B cell (primary cell): ENCODE measurements around the gene BTD. TPM values are rescaled to one million over a fixed set of nuclear protein-coding genes. Genes with fewer than 3 reads are reported as not detected.

Experiments used
- ATAC-seq: fragments of 200-7000 bp; cut with Tn5 transposase; one replicate; pipeline ENCODE4 v1.10.0; 2021; ENCODE audit warnings: low read depth, mild to moderate bottlenecking, moderate number of reproducible peaks, moderate library complexity
- CTCF ChIA-PET: fragments of 350-600 bp; sonication (Branson Sonifier 250); formaldehyde crosslinking; loops from one replicate; lab custom pipeline; 2021; ENCODE audit warnings: antibody characterized with exemption, inconsistent platforms; lab: Charles Lee
- POLR2A ChIA-PET: fragments of 350-600 bp; sonication (Branson Sonifier 250); formaldehyde crosslinking; loops from one replicate; lab custom pipeline; 2021; ENCODE audit warnings: antibody characterized with exemption; lab: Charles Lee
- DNase-seq: peaks from one replicate; pipeline ENCODE4 v3.0.0; 2013
- H2AFZ ChIP-seq: 2 replicates; pipeline ENCODE4 v1.6.1; 2012; ENCODE audit warnings: mild to moderate bottlenecking, low read depth, low read length; ENCODE audit not compliant: insufficient read depth, poor library complexity, severe bottlenecking
- H3K27ac ChIP-seq, 2 donors: 1 replicate in 1 of 2; 2 replicates in 1 of 2; pipeline ENCODE4 v1.5.1; 2012 to 2013; ENCODE audit warnings: low read length in 2 of 2, mild to moderate bottlenecking in 2 of 2, moderate library complexity in 1 of 2
- H3K27me3 ChIP-seq, 4 experiments: fragments of 200-600 bp in 1 of 4; sonication (generic) in 1 of 4; replicated peaks in 1 of 4; 1 replicate in 2 of 4; 2 replicates in 2 of 4; pipeline versions ENCODE4 v1.6.1 to v1.7.0; 2013 to 2016; ENCODE audit warnings: low read length in 3 of 4, mild to moderate bottlenecking in 2 of 4, mixed read lengths in 1 of 4, moderate library complexity in 1 of 4; ENCODE audit not compliant: insufficient read depth in 4 of 4, control insufficient read depth in 3 of 4; ENCODE audit errors: control extremely low read depth in 1 of 4
- H3K36me3 ChIP-seq, 2 experiments: replicated peaks in 1 of 2; 1 replicate in 1 of 2; 2 replicates in 1 of 2; pipeline versions ENCODE4 v1.6.1 to v1.7.1; 2013; ENCODE audit warnings: low read length in 1 of 2; ENCODE audit not compliant: insufficient read depth in 2 of 2, control insufficient read depth in 1 of 2; ENCODE audit errors: control extremely low read depth in 1 of 2, extremely low read depth in 1 of 2
- H3K4me1 ChIP-seq, 2 donors: fragments of 200-600 bp in 1 of 2; sonication (generic) in 1 of 2; 1 replicate in 1 of 2; 2 replicates in 1 of 2; pipeline versions ENCODE4 v1.5.1 to v1.6.1; 2013 to 2017; ENCODE audit warnings: low read length in 2 of 2; ENCODE audit not compliant: control insufficient read depth in 2 of 2, insufficient read depth in 2 of 2
- H3K4me2 ChIP-seq: replicated peaks from 2 replicates; pipeline ENCODE3; 2012; ENCODE audit warnings: mild to moderate bottlenecking, low read depth, low read length; ENCODE audit not compliant: poor library complexity, severe bottlenecking
- H3K4me3 ChIP-seq, 5 experiments: fragments of 200-600 bp in 1 of 5; sonication (generic) in 1 of 5; 1 replicate in 3 of 5; 2 replicates in 2 of 5; pipeline versions ENCODE4 v1.5.1 to v1.7.0; 2011 to 2016; ENCODE audit warnings: low read length in 4 of 5, mild to moderate bottlenecking in 4 of 5, low read depth in 2 of 5, control low read depth in 1 of 5, moderate library complexity in 1 of 5; ENCODE audit not compliant: insufficient read depth in 1 of 5; ENCODE audit errors: control extremely low read depth in 1 of 5, extremely low read depth in 1 of 5
- H3K79me2 ChIP-seq: fragments of 200-600 bp; sonication (generic); one replicate; pipeline ENCODE4 v1.6.0; 2016; ENCODE audit warnings: low read length; ENCODE audit not compliant: control insufficient read depth, insufficient read depth
- H3K9ac ChIP-seq: fragments of 200-600 bp; sonication (generic); 2 replicates; pipeline ENCODE4 v1.6.1; 2017; ENCODE audit warnings: mild to moderate bottlenecking, low read length, moderate library complexity
- H3K9me3 ChIP-seq, 3 donors: one replicate each; pipeline versions ENCODE4 v1.6.1 to v1.7.1; 2013; ENCODE audit warnings: low read length in 2 of 3; ENCODE audit not compliant: control insufficient read depth in 2 of 3, insufficient read depth in 1 of 3; ENCODE audit errors: control extremely low read depth in 1 of 3
- H4K20me1 ChIP-seq: 2 replicates; pipeline ENCODE4 v1.6.0; 2012; ENCODE audit warnings: mild to moderate bottlenecking, low read length; ENCODE audit not compliant: insufficient read depth, control insufficient read depth, poor library complexity, severe bottlenecking
- H3K27ac Mint-ChIP-seq: one replicate; pipeline ENCODE4 v1.8.0; 2021; ENCODE audit warnings: mixed read lengths
- H3K27me3 Mint-ChIP-seq: one replicate; pipeline ENCODE4 v1.8.0; 2021; ENCODE audit warnings: mixed read lengths
- H3K4me1 Mint-ChIP-seq: one replicate; pipeline ENCODE4 v1.8.0; 2021; ENCODE audit warnings: mixed read lengths
- H3K4me3 Mint-ChIP-seq: one replicate; pipeline ENCODE4 v1.8.0; 2021; ENCODE audit warnings: mixed read lengths
- H3K9me3 Mint-ChIP-seq: one replicate; pipeline ENCODE4 v1.8.0; 2022; ENCODE audit warnings: mixed read lengths; ENCODE audit not compliant: insufficient read depth
- EZH2 ChIP-seq: IDR thresholded peaks from 2 replicates; pipeline ENCODE4 v1.6.1; 2012; ENCODE audit warnings: borderline replicate concordance, low read depth, mild to moderate bottlenecking, moderate library complexity, low read length; ENCODE audit not compliant: insufficient read depth, poor library complexity, severe bottlenecking
- WGBS: methylation state at CpG from one replicate; pipeline ENCODE4 v1.1.5; 2013; ENCODE audit warnings: missing lambda C conversion rate; ENCODE audit not compliant: insufficient coverage; 5-methylcytosine and 5-hydroxymethylcytosine counted together
- intact Hi-C: fragments of 100-400 bp; cut with micrococcal nuclease; formaldehyde crosslinking; loops from one replicate; pipeline ENCODE4 v1.10.0; 2022
- polyA plus RNA-seq: library from polyadenylated mRNA; depleted of rRNA; stranded (reverse); fragments of >200 nt; gene quantifications from 2 replicates; pipeline ENCODE4 v1.2.3, GENCODE V29; 2012
- total RNA-seq, 2 donors: library from RNA; stranded (reverse); fragments of 120-200 nt in 1 of 2; gene quantifications; 1 replicate in 1 of 2; 2 replicates in 1 of 2; pipeline versions ENCODE4 v1.2.3 to v1.2.4, GENCODE V29; 2013 to 2022
- TF ChIP-seq, protein P1 (sequence below): fragments of 200-600 bp; IDR thresholded peaks from one replicate; pipeline ENCODE4 v1.8.0; 2022; ENCODE audit warnings: antibody characterized with exemption, mild to moderate bottlenecking

Gene BTD
- total and polyA plus RNA-seq, 2 donors (not counting 1 experiment from before 2014, with no cell fraction given), result 8.2 to 25.3 TPM

DNA sequence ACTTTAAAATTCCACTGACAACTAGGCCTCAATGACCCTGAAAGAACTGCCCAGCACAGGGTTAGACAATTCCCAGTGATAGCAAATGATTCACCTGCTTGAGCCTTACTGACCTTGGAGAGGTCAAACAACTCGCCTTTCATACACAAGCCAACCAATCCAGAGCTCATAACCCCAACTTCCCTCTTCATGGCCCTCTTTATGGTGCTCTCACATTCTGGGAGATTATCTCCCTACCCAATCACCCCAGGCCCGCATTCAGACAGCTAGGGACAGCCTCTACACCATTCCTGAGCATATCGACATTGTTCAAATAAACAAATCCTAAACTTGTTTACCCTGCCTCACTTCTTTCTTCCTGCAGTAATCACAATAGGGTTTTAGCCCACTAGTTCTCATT is 47.8 kb upstream of the BTD start:
- Histone ChIP-seq H2AFZ (no peak overlapping the region), H3K27me3 (no peaks in the 10 kb centered on the region), H4K20me1 (no peaks in the 10 kb centered on the region), H3K27ac (no peak overlapping the region), H3K79me2 (no peaks in the 10 kb centered on the region), H3K4me2 (no peak overlapping the region), H3K4me1 (peaks cover 23 to 30% of the 10 kb centered on the region in 2 donors), H3K36me3 (no peaks in the 10 kb centered on the region), H3K9ac (no peak overlapping the region), H3K9me3 (no peaks in the 10 kb centered on the region), H3K4me3 (no peak overlapping the region)
- H3K27ac Mint-ChIP-seq, result no peak overlapping the region
- no peaks in the 10 kb centered on the region for H3K9me3 Mint-ChIP-seq
- peaks cover 29% of the 10 kb centered on the region for H3K4me1 Mint-ChIP-seq
- no peak overlapping the region for H3K4me3 Mint-ChIP-seq
- H3K27me3 Mint-ChIP-seq, result no peaks in the 10 kb centered on the region
- no peak for DNase-seq
- TF ChIP-seq EZH2, result no peak
- TF ChIP-seq, protein P1, sequence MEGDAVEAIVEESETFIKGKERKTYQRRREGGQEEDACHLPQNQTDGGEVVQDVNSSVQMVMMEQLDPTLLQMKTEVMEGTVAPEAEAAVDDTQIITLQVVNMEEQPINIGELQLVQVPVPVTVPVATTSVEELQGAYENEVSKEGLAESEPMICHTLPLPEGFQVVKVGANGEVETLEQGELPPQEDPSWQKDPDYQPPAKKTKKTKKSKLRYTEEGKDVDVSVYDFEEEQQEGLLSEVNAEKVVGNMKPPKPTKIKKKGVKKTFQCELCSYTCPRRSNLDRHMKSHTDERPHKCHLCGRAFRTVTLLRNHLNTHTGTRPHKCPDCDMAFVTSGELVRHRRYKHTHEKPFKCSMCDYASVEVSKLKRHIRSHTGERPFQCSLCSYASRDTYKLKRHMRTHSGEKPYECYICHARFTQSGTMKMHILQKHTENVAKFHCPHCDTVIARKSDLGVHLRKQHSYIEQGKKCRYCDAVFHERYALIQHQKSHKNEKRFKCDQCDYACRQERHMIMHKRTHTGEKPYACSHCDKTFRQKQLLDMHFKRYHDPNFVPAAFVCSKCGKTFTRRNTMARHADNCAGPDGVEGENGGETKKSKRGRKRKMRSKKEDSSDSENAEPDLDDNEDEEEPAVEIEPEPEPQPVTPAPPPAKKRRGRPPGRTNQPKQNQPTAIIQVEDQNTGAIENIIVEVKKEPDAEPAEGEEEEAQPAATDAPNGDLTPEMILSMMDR, result no peak
- ChIA-PET POLR2A (no interaction called here), CTCF (no interaction called here)
- WGBS, result 96% methylated on average over 3 of the region's 3 CpGs
- intact Hi-C loops, result no loop called here
- no peak for ATAC-seq

DNA sequence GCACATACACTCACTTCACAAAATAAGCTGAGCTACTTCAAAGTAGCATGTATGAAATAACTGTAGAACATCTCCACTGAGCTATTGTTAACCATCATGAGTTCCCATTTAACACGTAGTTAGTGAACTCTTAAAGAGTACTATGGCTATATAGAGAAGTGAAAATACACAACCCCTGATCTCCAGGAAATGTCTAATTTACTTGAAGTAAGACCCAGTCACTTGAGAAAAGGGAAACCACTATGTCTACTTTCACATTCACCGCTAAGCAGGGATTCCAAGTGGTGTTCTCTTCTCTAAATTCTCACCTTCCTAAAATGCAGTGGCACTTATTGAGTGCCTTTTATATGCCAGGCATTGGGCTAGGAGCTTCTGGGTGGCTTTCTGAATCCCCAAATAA is 45.0 kb upstream of the BTD start:
- peaks cover 0 to 12% of the 10 kb centered on the region in 2 experiments for H3K36me3 ChIP-seq
- peak overlapping the region; percentile 59 for H3K4me2 ChIP-seq
- no peaks in the 10 kb centered on the region for H3K79me2 ChIP-seq
- TF ChIP-seq, protein P1, result no peak
- no peak for TF ChIP-seq EZH2
- no peak overlapping the region for H2AFZ ChIP-seq
- peak overlapping the region; percentile 21 for H3K9ac ChIP-seq
- H3K9me3 ChIP-seq, result no peaks in the 10 kb centered on the region
- ChIA-PET CTCF (interaction anchor here (0.8 to 6.4 kb wide), 26 partner anchors 9 to 448 kb away, joined by 3 to 70 read pairs (median 3); partner anchors contain the start of genes CAPN7, EAF1, METTL6 and SH3BP5), POLR2A (interaction anchor here (0.7 kb wide), 1 partner anchor 50 kb away, joined by 3 read pairs; no protein-coding TSS in a partner anchor)
- intact Hi-C loops, result loop anchor here (2.0 to 5.0 kb wide), 2 partner anchors 44 to 459 kb away; partner anchors contain the start of genes BTD, HACL1 and RBSN
- peak overlapping the region; percentile 12 to 78 for H3K27ac ChIP-seq
- peak; percentile 91 for ATAC-seq
- Mint-ChIP-seq H3K4me3 (peak overlapping the region; percentile 68), H3K9me3 (no peaks in the 10 kb centered on the region), H3K27me3 (no peaks in the 10 kb centered on the region), H3K4me1 (peaks cover 29% of the 10 kb centered on the region), H3K27ac (peak overlapping the region; percentile 80)
- no CpG with 5 or more reads among the region's 2 CpGs for WGBS
- H3K27me3 ChIP-seq, result no peaks in the 10 kb centered on the region
- DNase-seq, result peak; percentile 87
- H4K20me1 ChIP-seq, result no peaks in the 10 kb centered on the region
- H3K4me1 ChIP-seq, result peaks cover 23 to 30% of the 10 kb centered on the region in 2 donors
- peak overlapping the region in 1 of 5 experiments; percentile 26 for H3K4me3 ChIP-seq
